ENCODE data around the gene CCDC192.

DNA sequence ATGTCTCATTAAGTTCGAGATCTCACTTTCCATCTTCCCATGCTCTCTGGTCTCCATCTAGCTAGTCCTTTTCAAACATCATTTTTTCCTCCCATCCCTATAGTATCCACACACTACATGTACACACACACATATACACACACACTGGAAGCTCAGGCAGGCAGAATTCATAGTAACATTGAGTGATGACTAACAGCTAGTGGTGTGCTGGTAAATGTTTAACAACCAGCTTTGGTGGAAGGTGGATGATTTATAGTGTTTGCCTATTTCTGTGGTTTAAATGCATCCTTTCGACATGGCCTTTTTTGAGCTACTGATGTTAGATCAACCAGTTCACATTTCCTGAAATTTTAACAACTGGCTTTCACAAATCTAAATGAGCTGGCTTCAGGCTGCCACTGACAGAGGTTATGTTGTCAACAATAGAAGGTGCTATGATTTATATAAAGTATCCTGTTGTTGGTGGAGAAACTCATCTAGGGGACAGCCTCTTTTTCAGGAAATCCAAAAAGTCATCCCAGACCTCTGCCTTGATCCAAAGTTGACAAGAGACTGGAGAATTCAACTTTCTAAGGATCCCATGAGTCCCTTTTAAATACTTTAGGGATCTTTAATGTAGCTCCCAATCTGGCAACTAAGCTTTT, 117.8 kb downstream of the CCDC192 start:
- TF ChIP-seq POLR2AphosphoS5 (IDR thresholded peaks at IDR 0.05; ENCODE audit: low read depth, low read length) (no peak), POLR2A (IDR thresholded peaks at IDR 0.05; ENCODE audit: low read depth, low read length) (no peak), TAF1 (IDR thresholded peaks at IDR 0.05; ENCODE audit: low read depth, low read length) (no peak)
